ENCODE measurements around the gene COL25A1.

COL25A1 gene

GRCh38 chr4:109012286-109012880 is 290.1 kb downstream of the COL25A1 start:
- TF ChIP-seq CTCF (conservative IDR thresholded peaks at IDR 0.05; ENCODE audit: control insufficient read depth, insufficient read depth, low read depth, low read length): no peak
- no peak for DNase-seq (ENCODE audit: low read depth)
- H3K4me3 ChIP-seq (ENCODE audit: control insufficient read depth, low read depth, low read length): no peak overlapping the region

GRCh38 chr4:109011241-109012026 is 291.0 kb downstream of the COL25A1 start:
- no peak for TF ChIP-seq CTCF (conservative IDR thresholded peaks at IDR 0.05; ENCODE audit: control insufficient read depth, insufficient read depth, low read depth, low read length)
- DNase-seq (ENCODE audit: low read depth): peak; percentile 15
- no peak overlapping the region for H3K4me3 ChIP-seq (ENCODE audit: control insufficient read depth, low read depth, low read length)

GRCh38 chr4:109010521-109010920 is 291.9 kb downstream of the COL25A1 start:
- no peak overlapping the region for H3K4me3 ChIP-seq (ENCODE audit: control insufficient read depth, low read depth, low read length)
- no peak for TF ChIP-seq CTCF (conservative IDR thresholded peaks at IDR 0.05; ENCODE audit: control insufficient read depth, insufficient read depth, low read depth, low read length)

GRCh38 chr4:109009909-109010308 is 292.5 kb downstream of the COL25A1 start:
- no peak for TF ChIP-seq CTCF (conservative IDR thresholded peaks at IDR 0.05; ENCODE audit: control insufficient read depth, insufficient read depth, low read depth, low read length)
- no peak overlapping the region for H3K4me3 ChIP-seq (ENCODE audit: control insufficient read depth, low read depth, low read length)
- peak; percentile 57 for DNase-seq (ENCODE audit: low read depth)

More at GRCh38 chr4:109010521-109010920, 291.9 kb downstream of the COL25A1 start:
- no peak for DNase-seq (ENCODE audit: low read depth)

GRCh38 chr4:109007976-109008375 is 294.5 kb downstream of the COL25A1 start:
- no peak overlapping the region for H3K4me3 ChIP-seq (ENCODE audit: control insufficient read depth, low read depth, low read length)
- TF ChIP-seq CTCF (conservative IDR thresholded peaks at IDR 0.05; ENCODE audit: control insufficient read depth, insufficient read depth, low read depth, low read length): no peak
- DNase-seq (ENCODE audit: low read depth): no peak

- no peak for TF ChIP-seq CTCF (conservative IDR thresholded peaks at IDR 0.05; ENCODE audit: control insufficient read depth, insufficient read depth, low read depth, low read length)
- peak; percentile 61 for DNase-seq (ENCODE audit: low read depth)
- no peak overlapping the region for H3K4me3 ChIP-seq (ENCODE audit: control insufficient read depth, low read depth, low read length)
Observed at GRCh38 chr4:109005523-109005922, 296.9 kb downstream of the COL25A1 start.

Measured in fibroblast of mammary gland (primary cell).